ENCODE data around the gene SPSB1. TPM values are rescaled to one million over a fixed set of nuclear protein-coding genes. Genes with fewer than 3 reads are reported as not detected.
"Not testable (repeated sequence)": the region's sequence is repeated elsewhere in the genome, so short reads cannot be mapped to it uniquely, and the experiment has no call there.

Gene SPSB1
- total RNA-seq, 1 donor from 2014 or later = 34.7 TPM

- no peak for DNase-seq (ENCODE audit: low read depth)
These were observed 70.4 kb downstream of the SPSB1 start for GRCh38 chr1:9363061-9363471.

- DNase-seq (ENCODE audit: low read depth) = no peak
These were observed 73.6 kb downstream of the SPSB1 start for GRCh38 chr1:9366298-9366697.

DNA sequence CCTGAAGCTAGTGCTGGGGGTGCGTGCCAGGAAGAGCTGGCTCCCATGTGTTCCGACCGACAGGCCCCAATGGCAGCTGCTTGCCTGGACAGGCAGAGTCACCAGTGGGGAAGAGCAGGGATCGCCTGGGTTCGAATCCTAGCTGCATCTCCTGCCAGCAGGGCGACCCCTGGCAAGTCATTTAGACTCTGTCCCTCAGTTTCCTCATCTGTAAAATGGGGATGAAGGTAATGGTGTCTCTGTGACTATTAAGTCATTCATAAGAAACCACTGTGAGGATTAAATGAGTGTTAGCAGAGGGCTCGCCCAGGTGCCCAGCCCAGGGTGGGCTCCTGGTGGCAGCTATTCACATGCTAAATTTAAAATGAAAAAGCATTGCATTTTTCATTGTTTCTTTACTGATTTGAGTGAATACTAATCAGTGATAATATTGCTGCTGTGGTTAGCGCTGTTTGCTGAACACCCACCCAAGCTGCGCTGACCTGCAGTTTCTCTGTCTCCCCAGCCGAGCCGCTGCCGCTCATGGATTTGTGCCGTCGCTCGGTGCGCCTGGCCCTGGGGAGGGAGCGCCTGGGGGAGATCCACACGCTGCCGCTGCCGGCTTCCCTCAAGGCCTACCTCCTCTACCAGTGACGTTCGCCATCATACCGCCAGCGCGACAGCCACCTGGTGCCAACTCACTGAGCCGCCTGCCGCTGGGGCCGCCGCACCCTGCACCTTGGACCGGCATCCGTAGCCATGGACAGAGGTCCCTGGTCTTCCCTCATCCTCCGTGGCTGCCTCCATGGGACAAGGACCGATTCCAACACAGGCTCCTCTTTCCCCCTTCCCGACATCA lies 74.5 kb downstream of the SPSB1 start:
- DNase-seq (ENCODE audit: low read depth) = no peak

DNA sequence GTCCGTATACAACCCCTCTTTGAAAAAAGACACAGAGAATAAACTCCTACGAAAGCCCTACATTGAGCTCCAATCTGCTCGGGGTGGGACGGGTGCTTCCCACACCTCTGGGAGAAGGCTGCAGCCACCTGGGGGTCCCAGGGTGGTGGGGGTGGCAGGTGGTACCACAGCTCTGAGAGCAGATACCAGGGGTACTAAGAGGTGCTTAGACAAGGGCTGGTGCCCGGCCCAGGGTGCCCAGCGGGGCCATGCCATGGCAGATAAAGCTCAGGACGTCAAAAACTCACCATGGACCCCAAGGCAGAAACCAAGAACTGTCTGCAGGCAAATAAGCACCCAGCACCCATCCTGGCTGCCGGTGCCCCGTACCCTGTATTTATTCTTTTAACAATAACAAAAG lies 75.1 kb downstream of the SPSB1 start:
- DNase-seq (ENCODE audit: low read depth) = no peak

GRCh38 chr1:9368356-9368755 lies 75.7 kb downstream of the SPSB1 start:
- DNase-seq (ENCODE audit: low read depth) = no peak

- no peak for DNase-seq (ENCODE audit: low read depth)
These were observed 77.5 kb downstream of the SPSB1 start for GRCh38 chr1:9369964-9370788.

- peak; percentile 82 for DNase-seq (ENCODE audit: low read depth)
These were observed 78.8 kb downstream of the SPSB1 start for GRCh38 chr1:9371391-9371935.

DNA sequence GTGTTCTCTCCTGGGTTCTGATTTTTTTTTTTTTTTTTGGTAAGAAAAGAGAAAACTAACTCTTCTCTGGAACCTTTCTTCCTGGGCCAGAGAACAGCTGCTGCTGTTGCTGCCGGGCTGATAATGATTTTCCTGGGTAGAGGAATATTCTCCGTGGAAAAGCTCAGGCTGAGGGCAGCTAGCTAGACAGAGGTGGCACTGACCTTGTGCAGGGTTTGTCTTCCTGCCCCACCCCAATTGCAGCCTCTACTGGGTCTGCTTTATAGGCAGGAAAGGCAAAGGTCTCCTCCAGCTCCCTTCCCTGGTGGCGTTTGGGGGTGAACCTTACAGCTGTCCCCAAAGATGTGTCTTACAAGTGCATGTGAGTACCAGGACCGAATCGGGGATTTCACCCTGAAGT lies 79.3 kb downstream of the SPSB1 start:
- DNase-seq (ENCODE audit: low read depth) = no peak

DNA sequence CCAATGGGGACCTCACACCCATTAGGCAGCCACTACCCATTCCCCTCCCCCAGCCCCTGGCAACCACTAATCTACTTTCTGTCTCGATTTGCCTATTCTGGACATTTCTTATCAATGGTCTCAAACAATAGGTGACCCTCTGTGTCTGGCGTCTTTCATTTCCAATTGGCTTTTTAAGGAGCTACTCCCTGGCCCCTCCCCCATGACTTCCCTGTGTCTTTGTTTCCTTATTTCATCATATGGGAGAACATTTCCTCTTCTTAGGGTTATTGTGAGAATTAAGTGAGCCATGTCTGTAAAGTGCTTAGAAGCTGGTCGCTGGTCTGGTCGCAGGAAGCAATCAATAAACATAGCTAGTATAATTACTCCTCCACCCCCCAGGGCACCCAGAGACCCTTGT lies 80.9 kb downstream of the SPSB1 start:
- peak; percentile 48 for DNase-seq (ENCODE audit: low read depth)

GRCh38 chr1:9374748-9375341 lies 82.2 kb downstream of the SPSB1 start:
- no peak for DNase-seq (ENCODE audit: low read depth)

- DNase-seq (ENCODE audit: low read depth) = no peak
These were observed 83.2 kb downstream of the SPSB1 start for GRCh38 chr1:9375912-9376311.

GRCh38 chr1:9376430-9376829 lies 83.7 kb downstream of the SPSB1 start:
- DNase-seq (ENCODE audit: low read depth) = no peak

DNA sequence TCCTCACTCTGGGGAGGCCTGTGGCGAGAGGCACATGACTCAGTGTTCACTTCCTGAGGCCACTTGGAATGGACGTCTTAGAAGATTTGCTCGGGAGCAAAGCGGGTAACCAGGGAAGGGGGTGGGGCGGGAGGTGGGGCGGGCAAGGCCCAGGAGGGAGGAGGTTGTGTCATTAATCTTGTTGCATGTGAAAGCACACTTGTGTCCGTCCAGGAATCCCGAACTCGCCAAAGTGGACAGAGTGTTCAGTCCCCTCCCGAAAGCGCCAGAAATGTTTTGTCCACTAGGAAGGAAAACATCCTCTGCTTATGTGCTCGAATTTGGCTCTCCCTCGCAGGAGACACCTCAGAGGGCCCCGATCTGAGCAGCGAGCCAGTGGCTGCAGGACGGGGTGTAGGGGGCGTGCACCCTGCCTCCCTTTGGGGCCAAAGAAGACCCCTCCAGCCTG lies 84.2 kb downstream of the SPSB1 start:
- DNase-seq (ENCODE audit: low read depth) = peak; percentile 33

DNA sequence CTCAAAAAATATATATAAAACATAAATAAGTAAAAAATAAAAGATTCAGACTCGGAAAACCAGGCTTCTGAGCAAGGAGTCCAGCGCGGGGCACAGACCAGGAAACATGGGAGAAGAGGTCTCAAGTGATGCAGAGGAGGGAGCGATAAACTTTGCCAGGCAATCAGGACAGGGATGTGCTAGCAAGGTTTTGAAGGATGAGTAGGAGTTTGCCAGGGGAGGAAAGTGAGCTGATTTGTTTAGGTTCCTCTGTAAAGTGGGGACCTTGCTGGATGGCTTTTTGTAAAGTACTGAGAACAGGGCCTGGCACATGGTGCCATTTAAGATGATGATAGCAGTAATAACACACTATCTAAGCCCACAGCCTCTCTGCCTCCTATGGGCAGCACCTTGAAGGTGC lies 86.1 kb downstream of the SPSB1 start:
- no peak for DNase-seq (ENCODE audit: low read depth)

GRCh38 chr1:9380711-9381110 lies 88.0 kb downstream of the SPSB1 start:
- DNase-seq (ENCODE audit: low read depth) = no peak

DNA sequence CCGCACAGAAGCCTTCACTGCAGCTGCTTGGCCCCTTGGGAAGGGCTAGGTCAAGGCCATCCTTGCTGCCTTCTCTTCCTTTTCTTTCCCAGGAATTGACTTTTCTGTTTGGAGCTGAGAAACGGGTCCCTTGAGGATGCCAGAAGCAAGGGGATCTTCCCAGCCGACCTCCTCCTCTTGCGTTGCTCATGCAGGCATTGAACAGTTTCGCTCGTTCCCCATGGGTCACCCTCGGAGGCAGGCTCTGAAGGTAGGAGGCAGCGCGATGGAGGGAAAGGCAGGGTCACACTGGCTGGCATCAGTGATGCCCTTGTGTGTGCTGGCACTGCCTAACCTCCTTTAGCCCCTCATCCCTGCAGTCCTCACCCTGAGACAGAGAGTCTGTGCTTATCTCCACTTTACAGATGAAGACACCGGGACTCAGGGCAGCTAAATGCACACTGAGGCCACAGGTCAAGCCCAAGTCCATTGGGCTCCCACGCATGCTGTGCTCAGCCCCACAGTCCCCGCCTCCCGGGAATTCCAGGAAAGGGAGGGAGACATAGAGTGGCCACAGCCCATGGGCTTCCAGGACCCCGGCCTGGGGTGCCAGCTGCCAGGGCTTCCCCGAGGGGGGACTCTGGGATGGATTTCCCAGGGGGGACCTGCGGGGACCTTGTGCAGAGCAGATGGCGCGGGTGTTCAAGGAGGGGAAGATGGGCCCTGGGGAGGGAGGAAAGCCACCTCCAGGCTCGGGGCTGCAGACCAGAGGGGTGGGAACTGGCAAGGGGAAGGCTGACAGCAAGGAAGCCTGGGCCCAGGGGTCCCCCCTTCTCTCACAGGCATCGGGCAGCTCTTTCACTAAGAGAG lies 90.2 kb downstream of the SPSB1 start:
- no peak for DNase-seq (ENCODE audit: low read depth)

DNA sequence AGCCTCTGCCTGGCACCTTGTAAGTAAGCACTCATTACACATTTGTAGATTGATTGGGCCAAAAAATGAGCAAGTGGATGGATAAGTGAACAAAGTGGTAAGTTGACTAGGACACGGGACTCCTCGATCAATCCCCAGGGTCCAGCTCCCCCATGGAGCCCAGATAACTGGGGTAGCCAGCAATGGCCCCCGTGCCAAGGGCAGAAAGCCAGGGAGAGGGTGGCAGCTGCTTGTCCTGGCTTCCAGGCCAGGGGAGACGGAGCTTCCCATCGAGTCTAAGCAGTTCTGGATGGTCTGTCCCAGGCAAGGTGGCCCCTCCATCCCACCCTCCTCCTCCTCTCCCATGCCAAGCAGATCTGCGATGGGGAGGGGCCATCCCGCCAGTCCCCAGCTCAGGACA lies 91.4 kb downstream of the SPSB1 start:
- no peak for DNase-seq (ENCODE audit: low read depth)

GRCh38 chr1:9384751-9385245 lies 92.1 kb downstream of the SPSB1 start:
- DNase-seq (ENCODE audit: low read depth) = peak; percentile 22

DNA sequence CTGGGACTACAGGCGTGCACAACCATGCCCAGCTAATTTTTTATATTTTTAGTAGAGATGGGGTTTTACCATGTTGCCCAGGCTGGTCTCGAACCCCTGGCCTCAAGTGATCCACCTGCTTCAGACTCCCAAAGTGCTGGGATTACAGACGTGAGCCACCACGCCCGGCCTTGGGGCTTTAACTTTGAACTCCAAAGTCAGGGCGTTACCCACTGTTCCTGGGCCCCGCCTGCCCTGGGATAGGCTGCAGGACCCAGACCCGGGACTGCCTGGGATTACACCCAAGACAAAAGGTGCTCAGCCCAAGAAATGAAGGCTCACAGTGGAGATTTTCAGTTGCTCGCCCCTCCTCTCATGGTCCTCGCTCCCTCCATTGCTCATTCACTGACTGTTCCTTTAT lies 92.7 kb downstream of the SPSB1 start:
- DNase-seq (ENCODE audit: low read depth) = not testable (repeated sequence)

GRCh38 chr1:9385801-9386573 lies 93.3 kb downstream of the SPSB1 start:
- DNase-seq (ENCODE audit: low read depth) = no peak

All from renal cortical epithelial cell (primary cell).